Smooth muscle cell (in vitro differentiated cells): ENCODE data around the gene LRRK1. TPM values are rescaled to one million over a fixed set of nuclear protein-coding genes. Genes with fewer than 3 reads are reported as not detected.
A peak's percentile ranks its signal among the peaks of the same experiment; 100 is the strongest.
"Not testable (repeated sequence)": the region's sequence is repeated elsewhere in the genome, so short reads cannot be mapped to it uniquely, and the experiment has no call there.

ENCODE experiments used
- DNase-seq: peaks from one replicate; lab custom pipeline; 2025; ENCODE audit not compliant: unreplicated experiment; lab: John Stamatoyannopoulos, UW
- H2AFZ ChIP-seq: fragments of 200-600 bp; sonication (generic); 2 replicates; pipeline ENCODE4 v1.6.0; 2016; ENCODE audit warnings: antibody characterized with exemption, low read depth, mild to moderate bottlenecking
- H3F3A ChIP-seq: fragments of 200-600 bp; sonication (generic); 2 replicates; pipeline ENCODE4 v1.6.0; 2017; ENCODE audit warnings: antibody characterized with exemption, low read depth
- H3K27ac ChIP-seq: fragments of 200-600 bp; sonication (generic); 2 replicates; pipeline ENCODE4 v1.5.1; 2016; ENCODE audit warnings: low read depth, mild to moderate bottlenecking
- H3K27me3 ChIP-seq: fragments of 200-600 bp; sonication (generic); 2 replicates; pipeline ENCODE4 v1.6.1; 2016; ENCODE audit warnings: low read depth, mild to moderate bottlenecking
- H3K36me3 ChIP-seq: fragments of 200-600 bp; sonication (generic); 2 replicates; pipeline ENCODE4 v1.5.1; 2016; ENCODE audit warnings: low read depth
- H3K4me1 ChIP-seq: fragments of 200-600 bp; sonication (generic); 2 replicates; pipeline ENCODE4 v1.5.1; 2016; ENCODE audit warnings: low read depth
- H3K4me2 ChIP-seq: fragments of 200-600 bp; sonication (generic); 2 replicates; pipeline ENCODE4 v1.6.0; 2016; ENCODE audit warnings: mild to moderate bottlenecking
- H3K4me3 ChIP-seq: fragments of 200-600 bp; sonication (generic); 2 replicates; pipeline ENCODE4 v1.5.1; 2016; ENCODE audit warnings: mild to moderate bottlenecking
- H3K79me2 ChIP-seq: fragments of 200-600 bp; sonication (generic); 2 replicates; pipeline ENCODE4 v1.6.0; 2016; ENCODE audit warnings: low read depth, mild to moderate bottlenecking
- H3K9ac ChIP-seq: fragments of 200-600 bp; sonication (generic); 2 replicates; pipeline ENCODE4 v1.6.0; 2016; ENCODE audit warnings: low read depth
- H3K9me3 ChIP-seq: fragments of 200-600 bp; sonication (generic); replicated peaks from 2 replicates; pipeline ENCODE4 v1.5.1; 2016; ENCODE audit warnings: low read depth
- H4K20me1 ChIP-seq: fragments of 200-600 bp; sonication (generic); 2 replicates; pipeline ENCODE4 v1.6.0; 2016; ENCODE audit warnings: low read depth
- WGBS: methylation state at CpG from one replicate; pipeline ENCODE4 v1.1.7; 2016; ENCODE audit warnings: low lambda C conversion rate; 5-methylcytosine and 5-hydroxymethylcytosine counted together
- polyA plus RNA-seq: library from polyadenylated mRNA; unstranded; fragments of >200 nt; fragmentation: Nextera tagmentation; extraction: Ambion mirVana; gene quantifications from 2 replicates; pipeline ENCODE4 v1.2.1, GENCODE V29; 2016
- total RNA-seq: library from RNA; depleted of rRNA; stranded (reverse); fragments of >200 nt; gene quantifications from 2 replicates; pipeline ENCODE4 v1.2.3, GENCODE V29; 2014
- TF ChIP-seq, protein P1 (sequence below): fragments of 200-600 bp; sonication (generic); IDR thresholded peaks from 2 replicates; pipeline ENCODE4 v1.5.1; 2017; ENCODE audit warnings: borderline replicate concordance, mild to moderate bottlenecking, antibody characterized with exemption; ENCODE audit not compliant: insufficient read depth, poor library complexity, severe bottlenecking

LRRK1 gene
- total and polyA plus RNA-seq, 2 experiments from 2014 or later: 1.1 to 1.6 TPM

DNA sequence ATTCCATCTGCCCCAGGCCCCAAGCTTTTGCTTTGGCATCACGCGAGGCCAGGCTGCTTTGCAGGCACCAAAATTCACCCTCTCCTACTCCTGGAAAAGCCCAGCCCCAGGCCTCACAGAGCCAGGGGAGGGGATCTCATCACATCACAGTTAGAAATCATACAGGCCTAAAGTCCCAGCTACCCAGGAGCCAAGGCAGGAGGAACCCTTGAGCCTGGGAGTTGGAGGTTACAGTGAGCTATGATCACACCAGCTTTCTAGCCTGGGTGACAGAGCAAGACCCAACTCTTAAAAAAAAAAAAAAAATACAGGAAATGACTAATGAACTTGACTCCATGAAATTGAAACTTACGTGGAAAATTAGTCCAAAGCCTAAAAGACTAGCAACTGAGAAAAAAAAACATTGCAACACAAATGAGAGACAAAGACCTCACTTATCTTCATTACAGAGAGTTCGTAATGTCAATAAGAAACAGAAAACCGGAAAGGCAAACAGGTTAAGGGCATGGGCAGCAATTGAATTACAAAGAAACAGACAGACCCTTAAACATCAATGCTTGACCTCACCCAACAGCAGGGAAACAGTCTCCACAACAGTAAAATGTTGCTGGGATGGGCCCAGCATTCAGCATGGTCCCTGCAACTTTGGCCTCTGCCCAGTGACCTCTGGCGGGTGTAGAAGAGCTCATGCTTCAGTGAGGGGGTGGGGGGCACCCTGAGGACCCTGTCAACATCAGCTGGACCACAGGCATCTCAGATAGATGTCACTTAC is 151.5 kb downstream of the LRRK1 start:
- H2AFZ ChIP-seq: peak overlapping the region; percentile 67
- H3K4me2 ChIP-seq: peak overlapping the region; percentile 76
- no peak for DNase-seq
- H3K9ac ChIP-seq: peak overlapping the region; percentile 79
- no peaks in the 10 kb centered on the region for H3K27me3 ChIP-seq
- H4K20me1 ChIP-seq: no peaks in the 10 kb centered on the region
- H3K27ac ChIP-seq: peak overlapping the region; percentile 94
- no peaks in the 10 kb centered on the region for H3K9me3 ChIP-seq
- TF ChIP-seq, protein P1, sequence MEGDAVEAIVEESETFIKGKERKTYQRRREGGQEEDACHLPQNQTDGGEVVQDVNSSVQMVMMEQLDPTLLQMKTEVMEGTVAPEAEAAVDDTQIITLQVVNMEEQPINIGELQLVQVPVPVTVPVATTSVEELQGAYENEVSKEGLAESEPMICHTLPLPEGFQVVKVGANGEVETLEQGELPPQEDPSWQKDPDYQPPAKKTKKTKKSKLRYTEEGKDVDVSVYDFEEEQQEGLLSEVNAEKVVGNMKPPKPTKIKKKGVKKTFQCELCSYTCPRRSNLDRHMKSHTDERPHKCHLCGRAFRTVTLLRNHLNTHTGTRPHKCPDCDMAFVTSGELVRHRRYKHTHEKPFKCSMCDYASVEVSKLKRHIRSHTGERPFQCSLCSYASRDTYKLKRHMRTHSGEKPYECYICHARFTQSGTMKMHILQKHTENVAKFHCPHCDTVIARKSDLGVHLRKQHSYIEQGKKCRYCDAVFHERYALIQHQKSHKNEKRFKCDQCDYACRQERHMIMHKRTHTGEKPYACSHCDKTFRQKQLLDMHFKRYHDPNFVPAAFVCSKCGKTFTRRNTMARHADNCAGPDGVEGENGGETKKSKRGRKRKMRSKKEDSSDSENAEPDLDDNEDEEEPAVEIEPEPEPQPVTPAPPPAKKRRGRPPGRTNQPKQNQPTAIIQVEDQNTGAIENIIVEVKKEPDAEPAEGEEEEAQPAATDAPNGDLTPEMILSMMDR: no peak
- WGBS: 43% methylated on average over 6 of the region's 6 CpGs
- no peak overlapping the region for H3K4me3 ChIP-seq
- peaks cover 14% of the 10 kb centered on the region for H3F3A ChIP-seq
- no peaks in the 10 kb centered on the region for H3K36me3 ChIP-seq
- no peaks in the 10 kb centered on the region for H3K79me2 ChIP-seq
- peaks cover 29% of the 10 kb centered on the region for H3K4me1 ChIP-seq

DNA sequence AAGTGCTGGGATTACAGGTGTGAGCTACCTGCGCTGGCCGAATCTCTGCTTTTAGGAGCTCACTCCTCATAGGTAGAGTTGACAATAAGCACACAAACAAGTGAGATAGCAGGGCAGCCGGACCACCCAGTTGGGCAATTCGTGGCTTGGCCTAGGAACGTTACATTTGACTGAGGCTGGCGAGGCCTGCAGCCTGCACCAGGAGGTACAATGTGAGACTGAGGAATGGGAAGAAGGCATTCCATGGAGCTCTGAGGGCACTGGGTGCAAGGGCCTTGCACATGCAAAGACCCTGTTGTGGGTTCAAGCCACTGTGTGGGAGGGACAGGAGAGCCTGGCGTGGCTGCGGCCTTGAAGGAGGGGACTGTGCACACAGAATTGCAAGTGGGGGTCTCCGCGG is 152.5 kb downstream of the LRRK1 start:
- Histone ChIP-seq H3K36me3 (no peaks in the 10 kb centered on the region), H3K4me1 (peaks cover 29% of the 10 kb centered on the region), H2AFZ (no peak overlapping the region), H3K27ac (peak overlapping the region; percentile 94), H3K9ac (no peak overlapping the region), H3K27me3 (no peaks in the 10 kb centered on the region), H3K9me3 (no peaks in the 10 kb centered on the region), H4K20me1 (no peaks in the 10 kb centered on the region), H3K4me2 (no peak overlapping the region), H3K4me3 (no peak overlapping the region), H3K79me2 (no peaks in the 10 kb centered on the region), H3F3A (peaks cover 14% of the 10 kb centered on the region)
- 94% methylated on average over 10 of the region's 10 CpGs for WGBS
- DNase-seq: no peak
- TF ChIP-seq, protein P1: no peak

DNA sequence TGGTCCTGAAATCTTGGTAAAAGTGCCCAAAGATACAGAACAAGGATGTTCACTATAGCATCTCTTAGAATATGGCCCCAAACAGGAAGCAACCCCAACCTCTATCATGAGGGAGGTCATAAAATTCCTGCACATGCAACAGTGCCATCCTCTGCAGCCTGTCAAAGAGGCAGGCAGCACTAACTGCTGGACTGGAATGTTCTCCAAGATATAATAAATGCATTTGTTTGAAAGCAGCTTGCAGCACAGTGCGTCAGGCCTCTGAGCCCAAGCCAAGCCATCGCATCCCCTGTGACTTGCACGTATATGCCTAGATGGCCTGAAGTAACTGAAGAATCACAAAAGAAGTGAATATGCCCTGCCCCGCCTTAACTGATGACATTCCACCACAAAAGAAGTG is 153.1 kb downstream of the LRRK1 start:
- not testable (repeated sequence) for H3K27me3 ChIP-seq, H3K4me2 ChIP-seq

DNA sequence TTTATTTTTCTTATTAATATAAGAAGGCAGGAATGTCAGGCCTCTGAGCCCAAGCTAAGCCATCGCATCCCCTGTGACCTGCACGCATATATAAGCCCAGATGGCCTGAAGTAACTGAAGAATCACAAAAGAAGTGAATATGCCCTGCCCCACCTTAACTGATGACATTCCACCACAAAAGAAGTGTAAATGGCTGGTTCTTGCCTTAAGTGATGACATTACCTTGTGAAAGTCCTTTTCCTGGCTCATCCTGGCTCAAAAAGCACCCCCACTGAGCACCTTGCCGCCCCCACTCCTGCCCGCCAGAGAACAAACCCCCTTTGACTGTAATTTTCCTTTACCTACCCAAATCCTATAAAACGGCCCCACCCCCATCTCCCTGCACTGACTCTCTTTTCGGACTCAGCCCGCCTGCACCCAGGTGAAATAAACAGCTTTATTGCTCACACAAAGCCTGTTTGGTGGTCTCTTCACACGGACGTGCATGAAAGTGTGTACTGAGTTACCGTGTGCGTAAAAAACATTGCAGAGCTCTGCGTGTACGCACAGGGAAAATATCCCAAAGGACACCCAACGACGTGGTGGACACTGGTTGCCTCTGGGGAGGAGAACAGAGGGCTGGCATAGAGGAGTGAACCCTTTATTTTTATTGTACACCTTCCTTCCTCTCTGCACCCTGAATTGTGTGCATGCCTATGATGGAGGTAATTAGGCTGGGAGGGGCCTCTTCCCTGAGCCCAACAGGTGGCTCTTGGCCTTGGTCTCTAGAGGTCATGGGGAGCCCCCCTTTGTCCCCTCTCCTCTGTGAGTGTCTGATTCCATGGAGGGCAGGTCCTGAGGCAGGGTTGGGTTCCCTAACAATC is 158.9 kb downstream of the LRRK1 start:
- not testable (repeated sequence) for H3K4me2 ChIP-seq, H3K79me2 ChIP-seq, H2AFZ ChIP-seq, DNase-seq, H3K27ac ChIP-seq, H3K9ac ChIP-seq, H3F3A ChIP-seq, H3K4me3 ChIP-seq, H4K20me1 ChIP-seq, H3K36me3 ChIP-seq, H3K4me1 ChIP-seq, H3K9me3 ChIP-seq, H3K27me3 ChIP-seq
- 70% methylated on average over 15 of the region's 15 CpGs for WGBS

More for the DNA sequence above, 153.1 kb downstream of the LRRK1 start:
- H4K20me1 ChIP-seq, H3K9ac ChIP-seq, H2AFZ ChIP-seq, H3K27ac ChIP-seq, DNase-seq, H3K9me3 ChIP-seq, H3K4me3 ChIP-seq, H3K36me3 ChIP-seq, H3K79me2 ChIP-seq: not testable (repeated sequence)
- Histone ChIP-seq H3F3A (peaks cover 14% of the 10 kb centered on the region), H3K4me1 (peaks cover 29% of the 10 kb centered on the region)
- WGBS: 85% methylated on average over 4 of the region's 4 CpGs
